K562 (cell line): ENCODE results near the gene HCN3. TPM values are rescaled to one million over a fixed set of nuclear protein-coding genes. Genes with fewer than 3 reads are reported as not detected.

Experiments used
- BCLAF1 ChIP-seq, 2 experiments: fragments of 450-650 bp in 1 of 2; IDR thresholded peaks; 2 replicates each; pipeline ENCODE4 v1.6.1; 2011 to 2017; ENCODE audit warnings: low read depth in 2 of 2, antibody characterized with exemption in 1 of 2, borderline replicate concordance in 1 of 2, low read length in 1 of 2, mild to moderate bottlenecking in 1 of 2, mixed read lengths in 1 of 2; ENCODE audit not compliant: control insufficient read depth in 1 of 2
- CHD1 ChIP-seq: fragments of 200-600 bp; sonication (generic); IDR thresholded peaks from one replicate; pipeline ENCODE4 v1.6.1; 2012; ENCODE audit warnings: mild to moderate bottlenecking, moderate library complexity, low read length, inconsistent platforms
- ETV6 ChIP-seq, 3 experiments: fragments of 150-350 bp in 1 of 3; sonication (generic) in 1 of 3; formaldehyde crosslinking in 1 of 3; IDR thresholded peaks; 2 replicates each; pipeline versions ENCODE4 v1.6.1 to v1.8.0; 2014 to 2022; ENCODE audit warnings: borderline replicate concordance in 2 of 3, low read depth in 2 of 3, antibody characterized with exemption in 1 of 3, low read length in 1 of 3, mild to moderate bottlenecking in 1 of 3, missing genetic modification reagents in 1 of 3
- HDAC3 ChIP-seq: fragments of 450-650 bp; IDR thresholded peaks from 2 replicates; pipeline ENCODE4 v1.6.1; 2018; ENCODE audit warnings: borderline replicate concordance, mild to moderate bottlenecking, moderate library complexity; ENCODE audit not compliant: partially characterized antibody
- POU5F1 ChIP-seq: fragments of 150-350 bp; IDR thresholded peaks from 2 replicates; pipeline ENCODE4 v1.6.1; 2014; ENCODE audit warnings: borderline replicate concordance, low read length, low read depth, mild to moderate bottlenecking; ENCODE audit not compliant: partially characterized antibody
- RBM34 ChIP-seq: fragments of 200-400 bp; formaldehyde crosslinking; IDR thresholded peaks from 2 replicates; pipeline ENCODE4 v1.6.1; 2018; ENCODE audit warnings: low read length, borderline replicate concordance; ENCODE audit not compliant: insufficient read depth
- TSC22D4 ChIP-seq: fragments of 450-650 bp; IDR thresholded peaks from 2 replicates; pipeline ENCODE4 v1.6.1; 2016; ENCODE audit warnings: missing genetic modification characterization, missing biosample characterization, control low read depth
- ZNF140 ChIP-seq: fragments of 250-450 bp; sonication (Bioruptor Pico); IDR thresholded peaks from 2 replicates; pipeline ENCODE4 v1.8.0; 2021; ENCODE audit warnings: moderate library complexity, mild to moderate bottlenecking, inconsistent platforms
- ZNF57 ChIP-seq: fragments of 450-650 bp; formaldehyde crosslinking; IDR thresholded peaks from 2 replicates; pipeline ENCODE4 v1.4.0; 2020; ENCODE audit warnings: mild to moderate bottlenecking, moderate library complexity
- polyA plus RNA-seq, 8 experiments: library from polyadenylated mRNA; depleted of rRNA in 4 of 8; stranded (reverse) in 5 of 8; unstranded in 3 of 8; fragments of >200 nt; fragmentation: Nextera tagmentation in 2 of 8; fragmentation: Illumina TruSeq in 1 of 8; extraction: Ambion mirVana in 2 of 8; extraction: Trizol in 1 of 8; gene quantifications; 2 replicates each; pipeline versions ENCODE4 v1.2.1 to v1.2.3, GENCODE V29; 2011 to 2014; ENCODE audit warnings: inconsistent platforms in 1 of 8, missing spikeins in 1 of 8
- total RNA-seq, 7 experiments: library from RNA; depleted of rRNA in 6 of 7; stranded (reverse); fragments of >200 nt in 6 of 7; fragmentation: Illumina TruSeq in 2 of 7; extraction: Trizol in 2 of 7; gene quantifications; 2 replicates each; pipeline versions ENCODE4 v1.2.1 to v1.2.3, GENCODE V29; 2011 to 2021; ENCODE audit warnings: low replicate concordance in 1 of 7

Gene HCN3
- total and polyA plus RNA-seq, 9 of the 15 experiments (the other 6 are each of a cell fraction or from before 2014, with no cell fraction given), result 0.91 to 9.7 (median 3.9) TPM

- TF ChIP-seq BCLAF1 (IDR thresholded peaks at IDR 0.05; ENCODE audit: borderline replicate concordance in 1 of 2, control insufficient read depth in 1 of 2, low read depth in 2 of 2, low read length in 1 of 2) (peak in 1 of 2 experiments; percentile 14; a peak in 1 of 4 replicates), RBM34 (no peak), ETV6 (IDR thresholded peaks at IDR 0.05; ENCODE audit: borderline replicate concordance in 1 of 2, low read depth in 2 of 2, low read length in 1 of 2) (no peak), ETV6 (CRISPR knock-in tag; IDR thresholded peaks at IDR 0.05; ENCODE audit: borderline replicate concordance) (no peak), CHD1 (peak; percentile 61), TSC22D4 (tag) (no peak), ZNF57 (CRISPR knock-in tag) (no peak), POU5F1 (no peak), HDAC3 (no peak), ZNF140 (CRISPR knock-in tag) (no peak)
Measured at GRCh38 chr1:155261852-155262673, 15.2 kb upstream of the HCN3 start, which contains the start of gene SCAMP3 (continued).
